Left colon (tissue), 2 donors: ENCODE results near the gene PHF20. TPM values are rescaled to one million over a fixed set of nuclear protein-coding genes. Genes with fewer than 3 reads are reported as not detected.
"Not testable (repeated sequence)": the region's sequence is repeated elsewhere in the genome, so short reads cannot be mapped to it uniquely, and the experiment has no call there.

ENCODE experiments used
- ATAC-seq: fragments of 200-7000 bp; cut with Tn5 transposase; one replicate; pipeline ENCODE4 v1.9.1; 2020; ENCODE audit warnings: mild to moderate bottlenecking, moderate library complexity
- DNase-seq, 2 donors: peaks; one replicate each; pipeline ENCODE4 v3.0.0-alpha.2; 2020
- intact Hi-C, 2 donors: fragments of 100-400 bp; cut with DNase I in 1 of 2; cut with micrococcal nuclease in 1 of 2; formaldehyde crosslinking; loops; one replicate each; pipeline versions ENCODE4 v1.11.2 to v1.14.0; 2022; cut with DNase I, micrococcal nuclease
- total RNA-seq, 2 donors: library from RNA; stranded (reverse); fragmentation: NEBNext Ultra II Directional; extraction: Animal tissue kit (Norgen Biotek cat#: 25700); gene quantifications; one replicate each; pipeline ENCODE4 v1.2.1, GENCODE V29; 2021
- donor health status: DM: no; HTN: no; CAD: no.
- donor health status: DM: yes; HTN: yes; CAD: no.

PHF20 gene
- total RNA-seq, 2 donors from 2014 or later, result 21.9 to 25.4 TPM

DNA sequence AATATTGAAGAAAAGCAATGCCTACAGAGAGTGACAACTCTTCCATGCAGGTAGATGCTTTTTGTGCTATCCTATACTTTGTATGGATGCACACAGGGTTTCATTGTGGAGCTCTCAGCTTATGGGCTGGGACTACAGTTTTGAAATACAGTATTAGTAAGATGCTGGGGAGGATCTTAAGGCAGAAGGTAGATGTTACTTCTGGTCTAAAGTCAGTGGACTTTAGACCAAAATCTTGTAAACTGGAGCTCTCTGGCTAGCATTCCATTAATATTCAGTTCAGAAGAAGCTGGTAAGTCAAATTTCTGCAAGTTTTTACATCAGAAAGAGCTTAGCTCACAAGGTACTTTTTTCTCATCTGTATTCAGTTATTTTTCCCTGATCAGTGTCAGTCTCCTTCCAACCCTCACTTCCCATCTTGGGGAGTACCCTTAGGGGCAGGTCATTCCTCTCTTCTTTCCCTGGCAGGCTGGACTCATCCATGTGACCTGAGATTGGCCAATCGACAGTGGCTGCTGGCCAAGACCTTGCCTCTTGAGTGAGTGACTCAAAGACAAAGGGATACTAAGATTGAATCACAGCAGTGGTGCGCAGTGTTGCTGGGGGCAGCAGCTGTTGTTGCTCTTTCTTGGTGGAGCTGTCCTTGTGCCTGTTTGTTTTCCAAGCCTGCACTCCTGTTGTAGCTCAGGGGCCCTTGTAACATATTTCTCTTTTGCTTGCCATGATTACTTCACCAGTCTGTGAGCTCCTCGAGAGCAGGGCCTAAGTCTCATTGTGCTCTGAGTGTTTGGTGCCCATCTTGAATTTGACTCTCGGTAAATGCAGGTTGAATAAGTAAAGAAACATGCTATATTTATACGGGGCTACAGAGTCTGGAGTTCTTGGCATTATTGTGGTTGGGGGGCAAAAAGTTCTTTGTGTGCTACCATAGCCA lies 2.8 kb upstream of the PHF20 start:
- ATAC-seq, result no peak
- DNase-seq, result peak; percentile 73 to 88
- intact Hi-C loops, result no loop called here

DNA sequence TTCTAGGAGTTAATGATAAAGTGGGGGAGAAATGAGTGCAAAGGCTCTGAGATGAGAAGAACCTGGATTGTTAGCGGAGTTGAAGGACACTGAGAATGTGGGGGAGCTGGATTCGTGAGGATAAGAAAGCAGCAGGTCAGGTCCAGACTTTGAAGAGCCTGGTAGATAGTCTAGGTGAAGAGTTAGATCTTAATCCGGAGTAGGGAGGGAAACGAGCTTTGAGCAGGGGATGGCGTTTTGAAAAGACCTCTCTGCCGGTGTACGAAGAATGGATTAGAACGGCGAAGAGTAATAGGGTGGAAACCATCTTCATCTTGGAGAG lies 487 bp upstream of the PHF20 start:
- intact Hi-C loops, result no loop called here
- ATAC-seq, result no peak
- DNase-seq, result no peak

DNA sequence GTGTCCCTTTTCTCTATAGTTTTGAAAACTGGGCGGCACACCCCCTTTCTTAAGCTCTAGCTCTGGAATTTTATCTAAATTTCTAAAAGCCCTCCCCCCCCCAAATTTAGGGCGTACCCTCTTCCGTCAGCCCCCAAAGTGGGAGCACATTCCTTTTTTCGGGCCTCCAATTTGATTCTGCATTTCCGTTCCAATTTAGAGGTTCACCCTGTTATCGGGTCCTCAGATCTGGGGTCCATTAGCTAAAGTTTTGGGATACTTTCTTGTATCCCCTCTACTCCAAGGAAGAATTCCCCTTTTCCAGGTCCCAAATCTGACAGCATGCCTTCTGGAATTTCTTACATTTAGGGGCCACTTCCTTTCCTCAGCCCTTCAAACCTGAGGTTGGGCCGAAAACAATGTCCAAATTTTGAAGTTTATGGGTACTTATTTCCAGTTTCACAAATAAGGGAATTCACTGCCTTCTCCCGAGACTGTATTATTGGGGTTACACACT lies 796 bp downstream of the PHF20 start:
- no peak for ATAC-seq
- intact Hi-C loops, result no loop called here

DNA sequence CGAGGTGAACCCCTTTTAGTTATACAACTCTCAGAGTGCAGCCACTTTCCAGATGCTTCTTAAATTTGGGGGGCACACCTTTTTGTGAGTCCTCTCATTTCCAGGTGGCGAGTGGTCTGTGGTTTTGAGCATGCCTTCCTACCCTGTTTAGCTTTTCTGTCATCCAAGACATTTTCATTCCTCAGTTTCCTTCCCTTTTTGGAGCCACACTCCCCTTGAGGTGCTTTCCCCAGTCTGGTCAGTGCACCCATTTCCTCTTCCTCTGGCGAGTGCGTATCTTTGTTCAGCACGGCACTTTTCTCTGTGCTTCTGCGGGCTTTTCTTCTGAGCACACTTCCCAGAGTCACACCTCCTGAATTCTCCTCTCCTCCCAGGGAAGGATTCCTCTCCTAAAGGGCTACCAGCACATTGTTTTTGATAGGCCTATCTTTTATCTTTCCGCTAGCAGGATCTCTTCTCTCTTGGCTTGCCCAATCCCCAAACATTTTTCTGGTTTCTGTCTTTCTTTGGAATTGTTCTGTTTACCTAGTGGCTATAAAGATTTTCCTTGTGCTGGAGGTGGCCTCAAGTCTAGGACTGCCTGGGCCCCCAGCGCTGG lies 1.4 kb downstream of the PHF20 start:
- peak; percentile 24 to 43 for DNase-seq
- ATAC-seq, result peak; percentile 16

More for the DNA sequence above, 796 bp downstream of the PHF20 start:
- DNase-seq, result no peak

DNA sequence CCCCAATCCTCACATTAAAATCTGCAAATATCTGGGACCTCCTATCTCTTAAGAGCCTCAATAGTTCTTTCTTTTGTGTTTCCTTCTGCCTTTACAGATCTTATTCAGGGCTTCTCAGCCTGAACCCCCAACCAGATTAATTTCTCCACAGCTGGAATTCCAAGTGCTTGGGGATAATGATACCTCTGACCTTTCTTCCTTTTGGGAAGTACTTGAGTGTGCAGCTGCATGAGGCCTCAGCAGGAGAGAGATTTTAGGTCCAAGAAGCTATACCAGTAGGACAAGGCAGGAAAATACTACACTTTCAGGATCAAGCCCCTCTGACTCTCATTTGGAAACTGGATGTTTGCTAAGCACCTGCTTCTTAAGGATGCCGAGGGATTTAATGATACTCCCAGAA lies 2.6 kb downstream of the PHF20 start:
- no peak for DNase-seq
- intact Hi-C loops, result no loop called here
- no peak for ATAC-seq

More for the DNA sequence above, 1.4 kb downstream of the PHF20 start:
- intact Hi-C loops, result no loop called here

DNA sequence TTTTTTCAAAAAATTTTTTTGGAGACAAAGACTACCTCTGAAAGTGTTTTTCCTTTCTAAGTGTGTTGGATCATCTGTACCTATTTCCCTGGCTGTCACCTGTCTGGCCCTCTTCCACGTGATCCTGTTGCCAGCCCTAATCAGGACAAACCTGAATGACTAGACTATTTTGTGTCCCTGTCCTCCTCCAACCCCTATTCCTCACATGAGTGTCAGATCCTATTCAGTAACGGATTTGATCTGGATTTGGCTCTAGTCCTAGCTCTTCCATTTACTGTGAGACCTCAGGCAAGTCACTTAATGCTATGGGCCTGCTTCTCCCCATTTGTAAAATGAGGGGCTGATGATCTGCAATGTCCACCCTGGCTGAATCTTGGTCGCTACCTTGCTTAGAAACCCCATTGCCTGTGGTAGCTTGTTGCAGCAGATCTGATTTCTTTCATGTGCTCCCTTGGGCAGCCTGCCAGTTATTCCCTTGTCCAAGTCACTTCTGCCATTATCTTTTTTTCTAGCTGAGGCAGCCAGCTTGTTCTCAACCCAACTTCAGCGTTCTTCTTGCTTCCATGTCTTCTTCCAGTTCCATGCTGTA lies 4.8 kb downstream of the PHF20 start:
- DNase-seq (peak; percentile 35 to 62), ATAC-seq (no peak)
- intact Hi-C loops, result no loop called here

DNA sequence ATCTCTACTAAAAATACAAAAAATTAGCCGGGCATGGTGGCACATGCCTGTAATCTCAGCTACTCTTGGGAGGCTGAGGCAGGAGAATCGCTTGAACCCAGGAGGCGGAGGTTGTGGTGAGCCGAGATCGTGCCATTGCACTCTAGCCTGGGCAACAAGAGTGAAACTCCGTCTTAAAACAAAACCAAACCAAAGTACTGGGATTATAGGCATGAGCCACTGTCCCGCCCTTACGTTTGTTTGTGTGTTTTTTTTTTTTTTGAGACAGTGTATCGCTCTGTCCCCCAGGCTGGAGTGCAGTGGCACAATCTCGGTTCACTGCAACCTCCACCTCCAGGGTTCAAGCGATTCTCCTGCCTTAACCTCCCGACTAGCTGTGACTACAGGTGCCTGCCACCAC lies 12.0 kb downstream of the PHF20 start:
- DNase-seq, intact Hi-C loops, ATAC-seq: not testable (repeated sequence)

DNA sequence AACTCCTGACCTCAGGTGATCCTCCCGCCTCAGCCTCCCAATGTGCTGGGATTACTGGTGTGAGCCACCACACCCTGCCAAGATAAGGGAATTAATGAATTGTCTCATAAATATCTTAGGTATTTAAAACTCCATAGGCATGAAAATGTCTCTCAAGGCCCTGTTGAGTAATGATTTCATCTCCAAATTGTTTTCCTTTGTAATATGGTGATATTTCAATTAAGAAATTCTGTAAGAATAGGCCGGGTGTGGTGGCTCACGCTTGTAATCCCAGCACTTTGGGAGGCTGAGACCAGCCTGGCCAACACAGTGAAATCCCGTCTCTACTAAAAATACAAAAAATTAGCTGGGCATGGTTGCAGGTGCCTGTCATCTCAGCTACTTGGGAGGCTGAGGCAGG lies 13.7 kb downstream of the PHF20 start:
- ATAC-seq, intact Hi-C loops, DNase-seq: not testable (repeated sequence)

DNA sequence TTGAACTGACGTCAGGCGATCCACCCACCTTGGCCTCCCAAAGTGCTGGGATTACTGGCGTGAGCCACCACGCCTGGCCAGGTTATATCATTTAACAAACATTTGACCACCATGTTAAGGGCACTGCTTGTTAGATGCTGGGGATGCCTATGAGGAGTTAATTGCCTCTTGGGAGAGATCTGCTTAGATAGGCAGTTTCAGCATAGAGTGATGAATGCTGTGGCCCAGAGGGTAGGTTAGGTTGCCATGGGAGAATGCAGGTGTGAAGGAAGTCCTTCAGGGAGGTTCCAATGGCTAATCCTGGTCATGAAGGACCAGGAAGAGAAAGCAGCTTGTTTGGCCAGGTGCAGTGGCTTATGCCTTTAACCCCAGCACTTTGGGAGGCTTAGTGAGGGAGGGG lies 17.0 kb downstream of the PHF20 start:
- ATAC-seq (no peak), DNase-seq (no peak)
- intact Hi-C loops, result no loop called here

DNA sequence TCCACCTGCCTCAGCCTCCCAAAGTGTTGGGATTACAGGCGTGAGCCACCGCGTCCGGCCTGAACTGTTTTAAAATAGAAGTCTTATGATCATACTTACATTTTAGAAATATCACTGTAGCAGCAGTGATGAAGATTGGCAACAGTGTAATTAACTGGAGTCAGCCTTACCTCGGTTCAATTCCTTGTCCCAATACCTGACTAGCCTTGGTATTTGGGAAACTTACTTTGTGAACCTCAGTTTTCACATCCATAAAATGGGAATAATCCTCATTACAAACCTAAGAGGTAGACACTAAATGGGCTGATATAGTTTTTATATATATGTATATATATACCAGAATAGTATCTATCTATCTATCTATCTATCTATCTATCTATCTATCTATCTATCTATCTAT lies 19.3 kb downstream of the PHF20 start:
- ATAC-seq, result no peak
- no peak for DNase-seq
- intact Hi-C loops, result no loop called here

DNA sequence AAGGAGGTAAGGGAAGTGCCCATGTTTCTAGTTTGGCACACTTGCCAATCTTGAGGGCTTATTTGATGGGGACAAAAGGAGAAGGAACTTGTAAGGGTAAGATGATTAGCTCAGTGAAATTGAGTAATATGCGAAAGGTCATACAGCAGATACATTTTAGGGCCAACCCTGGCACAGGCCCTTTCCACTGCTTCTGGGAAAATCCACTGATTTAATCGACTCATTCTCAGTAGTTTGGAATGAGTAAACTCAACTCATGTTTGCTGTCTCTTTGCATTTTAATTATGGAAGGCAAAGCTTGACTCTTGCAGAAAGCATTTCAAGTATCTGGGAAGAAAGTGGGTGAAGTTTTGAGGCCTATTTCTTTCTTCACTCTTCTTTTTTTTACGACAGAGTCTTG lies 20.0 kb downstream of the PHF20 start:
- intact Hi-C loops, result no loop called here
- ATAC-seq (no peak), DNase-seq (no peak)

DNA sequence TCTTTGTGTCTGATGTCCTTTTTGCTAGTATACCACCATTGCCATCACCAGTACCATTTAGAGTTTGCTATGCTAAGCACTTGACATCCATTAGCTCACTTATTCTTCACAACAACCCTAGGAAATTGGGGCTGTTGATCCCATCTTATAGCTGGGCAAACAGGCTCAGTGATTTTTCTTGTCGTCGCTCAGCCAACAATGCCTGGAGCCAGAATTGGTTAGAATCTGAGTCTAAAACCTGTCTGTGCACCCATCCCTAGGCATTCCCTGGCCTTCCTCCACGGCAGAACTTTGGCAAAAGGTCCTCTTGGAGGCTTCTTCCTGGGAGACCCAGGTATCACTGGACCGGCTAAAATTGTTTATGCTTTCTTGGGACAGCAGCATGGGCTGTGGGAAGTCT lies 20.9 kb downstream of the PHF20 start:
- no peak for DNase-seq
- intact Hi-C loops, result no loop called here
- ATAC-seq, result no peak

DNA sequence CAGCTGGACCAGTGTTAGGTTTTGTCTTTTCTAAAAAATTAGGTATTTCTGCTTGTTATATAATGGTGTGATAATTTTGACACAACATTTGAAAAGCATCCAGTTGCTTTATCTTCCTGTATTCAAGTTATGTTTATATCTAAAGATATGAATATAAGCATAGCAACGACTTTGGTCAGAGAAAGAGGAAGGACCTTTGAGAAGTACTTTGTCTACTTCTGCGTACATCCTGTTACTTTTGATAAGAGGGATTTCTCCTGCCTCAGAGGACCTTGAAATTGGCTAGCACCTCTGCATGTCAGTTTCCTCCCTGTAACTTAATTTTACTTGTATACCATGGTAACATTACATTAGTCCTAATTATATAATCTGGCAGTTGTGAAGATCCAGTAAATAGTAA lies 24.8 kb downstream of the PHF20 start:
- DNase-seq, result no peak
- no peak for ATAC-seq
- intact Hi-C loops, result no loop called here

DNA sequence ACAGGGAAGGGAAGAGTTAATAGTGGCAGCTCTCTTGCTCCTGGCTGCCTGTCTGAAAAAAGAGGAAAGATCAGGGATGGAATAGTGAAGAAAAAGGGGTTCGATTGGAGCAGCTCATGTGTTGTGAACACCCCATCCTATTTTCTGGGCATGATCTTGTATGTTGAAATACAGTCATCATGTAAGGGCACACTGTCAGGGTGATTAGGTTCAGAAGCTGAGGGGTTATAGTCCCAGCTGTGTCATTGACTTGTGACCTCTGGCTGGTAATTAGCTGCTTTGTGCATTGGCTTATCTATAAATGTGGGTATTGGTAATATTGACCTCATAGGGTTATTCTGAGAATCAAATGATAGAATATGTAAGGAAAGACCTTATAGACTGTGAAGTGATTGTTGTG lies 30.1 kb downstream of the PHF20 start:
- ATAC-seq (no peak), DNase-seq (no peak)
- intact Hi-C loops, result no loop called here

DNA sequence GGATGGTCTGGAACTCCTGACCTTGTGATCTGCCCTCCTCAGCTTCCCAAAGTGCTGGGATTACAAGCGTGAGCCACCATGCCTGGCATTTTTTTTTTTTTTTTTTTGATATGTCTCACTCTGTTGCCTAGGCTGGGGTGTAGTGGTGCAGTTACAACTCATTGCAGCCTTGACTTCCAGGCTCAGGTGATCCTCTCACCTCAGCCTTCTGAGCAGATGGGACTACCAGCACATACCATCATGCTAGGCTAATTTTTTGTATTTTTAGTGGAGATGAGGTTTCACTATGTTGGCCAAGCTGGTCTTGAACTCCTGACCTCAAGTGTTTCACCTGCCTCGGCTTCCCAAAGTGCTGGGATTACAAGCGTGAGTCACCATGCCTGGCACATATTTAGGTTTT lies 34.3 kb downstream of the PHF20 start:
- intact Hi-C loops, result no loop called here
- DNase-seq, result no peak
- ATAC-seq, result no peak

DNA sequence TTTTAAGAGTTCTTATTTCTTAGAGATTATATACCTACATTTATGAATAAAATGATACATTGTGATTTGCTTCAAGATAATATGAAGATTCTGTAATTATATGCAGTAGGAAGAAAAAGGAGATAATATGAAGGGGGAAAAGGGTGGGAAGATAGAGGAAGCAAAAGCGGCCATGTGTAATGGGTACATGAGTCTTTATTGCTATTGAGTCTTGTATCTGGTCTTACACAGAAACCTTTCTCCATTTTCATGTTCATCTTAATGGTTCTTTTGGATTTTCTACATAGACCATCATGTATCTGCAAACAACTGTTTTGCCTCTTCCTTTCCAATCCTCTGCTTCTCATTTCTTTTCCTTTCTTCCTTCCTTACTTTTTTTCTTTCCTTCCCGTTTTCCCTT lies 36.1 kb downstream of the PHF20 start:
- no peak for ATAC-seq
- intact Hi-C loops, result no loop called here
- DNase-seq, result no peak

DNA sequence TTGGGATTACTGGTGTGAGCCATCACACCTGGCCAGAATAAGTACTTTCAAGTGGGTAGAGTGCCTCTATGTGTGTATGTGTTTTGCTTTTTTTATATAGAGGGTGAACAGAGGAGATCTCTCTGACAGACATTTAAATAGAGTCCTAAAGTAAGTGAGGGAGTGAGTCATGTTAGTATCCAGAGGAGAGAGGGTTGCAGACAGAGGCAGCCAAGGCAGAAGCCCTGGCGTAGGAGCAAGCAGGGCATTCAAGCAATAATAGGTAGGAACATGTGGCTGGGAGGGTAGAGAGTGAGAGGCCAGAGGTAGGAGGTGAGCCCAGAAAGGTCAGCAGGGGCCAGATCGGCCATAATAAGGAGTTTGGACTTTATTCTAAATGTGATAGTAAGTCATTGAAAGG lies 48.9 kb downstream of the PHF20 start:
- DNase-seq (no peak), ATAC-seq (no peak)
- intact Hi-C loops, result loop anchor here in 1 of 2 donors (10.0 kb wide), 1 partner anchor 64 kb away; no protein-coding TSS in a partner anchor

DNA sequence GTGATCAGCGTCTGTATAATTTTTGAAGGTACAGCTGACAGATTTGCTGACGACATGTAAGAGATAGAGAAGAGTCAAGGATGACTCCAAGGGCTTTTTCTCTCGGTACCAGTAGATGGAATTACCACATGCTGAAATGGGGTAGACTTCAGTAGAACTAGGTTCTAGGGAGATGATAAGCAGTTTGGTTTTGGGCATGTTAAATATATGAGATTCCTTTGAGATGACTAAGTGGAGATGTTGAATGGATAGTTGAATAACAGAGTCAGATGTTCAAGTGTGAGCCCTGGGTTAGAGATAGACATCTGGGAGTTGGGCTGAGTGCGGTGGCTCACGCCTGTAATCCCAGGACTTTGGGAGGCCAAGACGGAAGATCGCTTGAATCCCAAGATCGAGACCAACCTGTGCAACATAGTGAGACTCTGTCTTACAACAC lies 50.0 kb downstream of the PHF20 start:
- ATAC-seq (no peak), DNase-seq (no peak)
- intact Hi-C loops, result loop anchor here in 1 of 2 donors (10.0 kb wide), 1 partner anchor 63 kb away; no protein-coding TSS in a partner anchor

DNA sequence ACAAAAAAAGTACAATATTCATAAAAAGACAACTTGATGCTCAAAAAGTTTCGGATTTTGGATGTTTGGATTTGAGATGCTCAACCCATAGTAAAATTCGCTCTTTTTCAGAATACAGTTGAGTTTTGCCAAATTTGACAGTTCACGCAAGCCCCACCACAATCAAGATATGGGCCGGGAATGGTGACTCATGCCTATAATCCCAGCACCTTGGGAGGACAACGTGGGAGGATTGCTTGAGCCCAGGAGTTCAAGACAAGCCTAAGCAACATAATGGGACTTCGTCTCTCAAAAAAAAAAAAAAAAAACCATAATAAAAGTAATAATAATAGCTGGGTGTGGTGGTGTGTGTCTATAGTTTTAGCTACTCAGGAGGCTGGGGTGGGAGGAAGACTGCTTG lies 51.3 kb downstream of the PHF20 start:
- no peak for ATAC-seq
- DNase-seq, result no peak
- intact Hi-C loops, result loop anchor here in 1 of 2 donors (10.0 kb wide), 1 partner anchor 62 kb away; no protein-coding TSS in a partner anchor

DNA sequence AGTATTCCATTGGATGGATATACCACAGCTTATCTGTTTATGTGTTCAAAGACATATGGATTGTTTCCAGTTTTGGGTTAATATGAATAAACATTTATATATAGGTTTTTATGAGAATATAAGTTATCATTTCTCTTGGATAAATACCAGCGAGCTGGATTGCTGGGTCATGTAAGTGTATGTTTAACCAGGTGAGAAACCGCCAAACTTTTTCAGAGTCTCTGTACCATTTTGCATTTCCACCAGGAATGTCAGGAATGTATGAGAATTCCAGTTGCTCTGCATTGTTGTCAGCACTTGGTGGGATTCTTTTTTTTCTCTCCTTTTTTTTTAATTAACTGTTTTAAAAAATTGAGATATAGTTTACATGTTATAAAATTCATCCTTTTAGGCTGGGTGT lies 52.1 kb downstream of the PHF20 start:
- intact Hi-C loops, result loop anchor here in 1 of 2 donors (10.0 kb wide), 1 partner anchor 61 kb away; no protein-coding TSS in a partner anchor
- ATAC-seq, result no peak

More for the DNA sequence above, 52.1 kb downstream of the PHF20 start:
- no peak for DNase-seq
